ENCODE measurements around the gene ETS1. TPM values are rescaled to one million over a fixed set of nuclear protein-coding genes. Genes with fewer than 3 reads are reported as not detected.

Gene ETS1
- total and polyA plus RNA-seq, 10 donors = 58.1 to 455 (median 352) TPM

DNA sequence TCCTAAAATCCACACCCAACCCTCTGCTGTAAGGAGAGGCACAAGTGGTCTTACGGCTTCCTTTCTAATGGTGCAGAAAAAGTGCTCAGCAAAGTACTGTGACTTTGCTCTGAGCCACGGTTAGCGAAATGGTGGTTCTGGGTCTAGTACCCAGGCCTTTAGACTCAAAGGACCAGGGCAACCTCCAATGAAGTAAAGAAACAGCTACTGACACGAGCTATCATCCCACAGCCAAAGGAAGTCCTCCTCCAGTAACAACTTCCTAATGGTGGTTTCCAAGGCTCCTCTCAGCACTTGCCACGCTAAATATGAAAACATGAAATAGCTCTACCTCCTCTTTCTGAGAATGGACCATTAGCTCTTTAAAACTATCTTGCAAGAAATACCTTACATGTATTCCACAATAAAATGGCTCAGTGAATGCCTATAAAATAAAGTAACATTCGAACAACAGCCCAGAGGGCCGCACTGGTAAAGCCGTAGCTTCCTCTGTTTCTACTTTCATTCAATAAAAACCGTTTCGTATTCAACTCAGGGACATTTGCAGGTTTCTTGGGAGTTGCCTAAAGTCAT, 122.4 kb downstream of the ETS1 start:
- intact Hi-C loops (cut with DNase I; ENCODE audit: low total_unique reads) = no loop called here
- WGBS, 5 donors = 50 to 64% (median 57%) methylated on average over 10 of the region's 10 CpGs

DNA sequence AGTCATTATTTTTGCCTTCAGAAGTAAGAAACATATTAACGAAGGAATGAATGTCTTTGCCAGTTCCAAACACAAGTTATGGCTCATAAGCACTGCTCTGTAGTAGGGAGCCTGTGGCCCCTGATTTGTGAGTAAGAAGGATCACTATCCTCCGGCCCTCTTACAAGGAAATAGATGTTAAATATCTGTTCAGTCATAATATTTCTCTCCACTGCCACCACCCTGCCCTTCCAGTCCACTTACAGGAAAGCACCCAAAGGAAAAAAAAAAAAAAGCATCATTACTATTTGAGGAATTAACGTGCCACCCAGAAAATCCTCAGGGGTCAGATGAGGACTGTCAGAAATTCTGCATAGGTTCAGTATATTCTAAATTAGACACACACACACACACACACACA, 123.4 kb downstream of the ETS1 start:
- intact Hi-C loops (cut with DNase I; ENCODE audit: low total_unique reads) = no loop called here
- TF ChIP-seq POLR2A (IDR thresholded peaks at IDR 0.05) (no peak), POLR2AphosphoS5 (IDR thresholded peaks at IDR 0.05) (no peak)
- TF ChIP-seq, protein P1, sequence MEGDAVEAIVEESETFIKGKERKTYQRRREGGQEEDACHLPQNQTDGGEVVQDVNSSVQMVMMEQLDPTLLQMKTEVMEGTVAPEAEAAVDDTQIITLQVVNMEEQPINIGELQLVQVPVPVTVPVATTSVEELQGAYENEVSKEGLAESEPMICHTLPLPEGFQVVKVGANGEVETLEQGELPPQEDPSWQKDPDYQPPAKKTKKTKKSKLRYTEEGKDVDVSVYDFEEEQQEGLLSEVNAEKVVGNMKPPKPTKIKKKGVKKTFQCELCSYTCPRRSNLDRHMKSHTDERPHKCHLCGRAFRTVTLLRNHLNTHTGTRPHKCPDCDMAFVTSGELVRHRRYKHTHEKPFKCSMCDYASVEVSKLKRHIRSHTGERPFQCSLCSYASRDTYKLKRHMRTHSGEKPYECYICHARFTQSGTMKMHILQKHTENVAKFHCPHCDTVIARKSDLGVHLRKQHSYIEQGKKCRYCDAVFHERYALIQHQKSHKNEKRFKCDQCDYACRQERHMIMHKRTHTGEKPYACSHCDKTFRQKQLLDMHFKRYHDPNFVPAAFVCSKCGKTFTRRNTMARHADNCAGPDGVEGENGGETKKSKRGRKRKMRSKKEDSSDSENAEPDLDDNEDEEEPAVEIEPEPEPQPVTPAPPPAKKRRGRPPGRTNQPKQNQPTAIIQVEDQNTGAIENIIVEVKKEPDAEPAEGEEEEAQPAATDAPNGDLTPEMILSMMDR (IDR thresholded peaks at IDR 0.05 in 8 of 11, conservative IDR thresholded peaks at IDR 0.05 in 3 of 11) = no peak
- Histone ChIP-seq H3K27ac (peak overlapping the region; percentile 54 to 95 (median 82)), H3K4me1 (peaks cover 66 to 93% (median 75%) of the 10 kb centered on the region in 6 donors), H3K36me3 (peaks cover 7 to 100% (median 74%) of the 10 kb centered on the region in 6 donors), H3K4me3 (no peak overlapping the region), H3K9me3 (no peaks in the 10 kb centered on the region), H3K27me3 (replicated peaks in 1 of 7) (no peaks in the 10 kb centered on the region)
- DNase-seq = no peak
- WGBS, 5 donors = 61 to 72% (median 68%) methylated on average over 3 of the region's 3 CpGs

More for the DNA sequence above, 122.4 kb downstream of the ETS1 start:
- no peaks in the 10 kb centered on the region for H3K9me3 ChIP-seq
- DNase-seq = no peak
- H3K4me3 ChIP-seq = peak overlapping the region in 2 of 8 donors; percentile 9 to 31
- peak overlapping the region; percentile 31 to 95 (median 82) for H3K27ac ChIP-seq
- peaks cover 4 to 100% (median 72%) of the 10 kb centered on the region in 6 donors for H3K36me3 ChIP-seq
- TF ChIP-seq, protein P1 (IDR thresholded peaks at IDR 0.05 in 8 of 11, conservative IDR thresholded peaks at IDR 0.05 in 3 of 11) = no peak
- TF ChIP-seq POLR2A (IDR thresholded peaks at IDR 0.05) (no peak), POLR2AphosphoS5 (IDR thresholded peaks at IDR 0.05) (peak in 1 of 3 donors; percentile 52)
- peaks cover 73 to 95% (median 79%) of the 10 kb centered on the region in 6 donors for H3K4me1 ChIP-seq
- H3K27me3 ChIP-seq (replicated peaks in 1 of 7) = no peaks in the 10 kb centered on the region

DNA sequence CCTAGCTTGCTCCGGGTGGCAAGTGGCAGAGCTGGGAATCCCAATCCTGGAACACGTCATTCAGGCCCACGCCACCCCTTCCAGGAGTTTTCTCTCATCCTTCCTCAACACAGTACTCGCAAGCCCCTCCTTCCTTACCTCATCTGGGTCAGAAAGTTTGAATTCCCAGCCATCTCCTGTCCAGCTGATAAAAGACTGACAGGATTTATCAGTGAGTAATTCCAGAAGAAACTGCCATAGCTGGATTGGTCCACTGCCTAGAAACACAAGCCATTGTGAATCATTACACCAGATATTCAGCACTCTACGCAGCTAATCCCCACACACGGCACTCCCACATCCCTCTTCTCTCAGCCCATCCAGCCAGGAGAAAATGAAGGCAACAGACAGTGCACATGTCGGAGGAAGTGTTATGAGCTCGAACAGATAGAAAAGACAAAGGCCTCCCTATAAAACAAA, 124.0 kb downstream of the ETS1 start:
- Histone ChIP-seq H3K4me3 (peak overlapping the region in 1 of 8 donors; percentile 0), H3K4me1 (peaks cover 60 to 93% (median 75%) of the 10 kb centered on the region in 6 donors), H3K36me3 (peaks cover 7 to 100% (median 79%) of the 10 kb centered on the region in 6 donors), H3K27ac (peak overlapping the region; percentile 54 to 95 (median 82)), H3K27me3 (replicated peaks in 1 of 7) (no peaks in the 10 kb centered on the region), H3K9me3 (no peaks in the 10 kb centered on the region)
- intact Hi-C loops (cut with DNase I; ENCODE audit: low total_unique reads) = no loop called here
- no peak for TF ChIP-seq POLR2A (IDR thresholded peaks at IDR 0.05)
- TF ChIP-seq POLR2AphosphoS5 (IDR thresholded peaks at IDR 0.05) = peak in 1 of 3 donors; percentile 19
- DNase-seq = no peak
- WGBS, 5 donors = 80 to 90% (median 86%) methylated on average over 8 of the region's 8 CpGs

DNA sequence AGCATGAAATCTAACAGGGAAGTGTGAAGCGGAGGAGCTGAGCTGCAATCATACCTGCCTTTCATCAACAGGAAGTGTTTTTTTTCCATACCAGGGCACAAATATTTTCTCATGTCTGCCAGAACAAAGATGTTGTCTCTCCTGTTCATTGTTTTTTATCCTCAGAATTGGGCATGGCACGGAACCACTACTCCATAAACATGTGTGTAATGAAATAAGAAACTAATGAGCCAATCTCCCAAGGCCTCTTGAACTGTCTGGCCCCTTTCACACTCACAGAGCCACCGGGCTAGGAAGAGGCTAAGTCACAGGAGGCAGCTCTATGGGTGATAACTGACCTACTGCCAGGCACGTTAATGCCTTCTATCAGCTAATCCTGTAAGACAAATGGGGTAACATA, 124.4 kb downstream of the ETS1 start:
- no peaks in the 10 kb centered on the region for H3K9me3 ChIP-seq
- H3K27ac ChIP-seq = peak overlapping the region; percentile 54 to 95 (median 82)
- no peaks in the 10 kb centered on the region for H3K27me3 ChIP-seq (replicated peaks in 1 of 7)
- no peak for DNase-seq
- H3K4me1 ChIP-seq = peaks cover 56 to 93% (median 74%) of the 10 kb centered on the region in 6 donors
- H3K4me3 ChIP-seq = peak overlapping the region in 1 of 8 donors; percentile 0
- H3K36me3 ChIP-seq = peaks cover 9 to 100% (median 81%) of the 10 kb centered on the region in 6 donors
- intact Hi-C loops (cut with DNase I; ENCODE audit: low total_unique reads) = no loop called here
- 51 to 61% (median 57%) methylated on average over 4 of the region's 4 CpGs for WGBS, 5 donors
- TF ChIP-seq POLR2A (IDR thresholded peaks at IDR 0.05) (no peak), POLR2AphosphoS5 (IDR thresholded peaks at IDR 0.05) (peak in 1 of 3 donors; percentile 58)
- TF ChIP-seq, protein P1 (IDR thresholded peaks at IDR 0.05 in 8 of 11, conservative IDR thresholded peaks at IDR 0.05 in 3 of 11) = no peak
